Daoy (cell line): Measurements from ENCODE around the gene PRDM16. TPM values are rescaled to one million over a fixed set of nuclear protein-coding genes. Genes with fewer than 3 reads are reported as not detected.

Experiments used
- DNase-seq: peaks from one replicate; pipeline ENCODE4 v3.0.0-alpha.2; 2015; ENCODE audit warnings: low read depth
- total RNA-seq: library from RNA; depleted of rRNA; stranded (reverse); fragments of >200 nt; shearing (Covaris generic); gene quantifications from 2 replicates; pipeline ENCODE4 v1.2.3, GENCODE V29; 2014

PRDM16 gene
- total RNA-seq, 1 experiment from 2014 or later = 0.91 TPM

- DNase-seq = no peak
Observed at GRCh38 chr1:3053986-3054385, 15.0 kb upstream of the PRDM16 start.

DNA sequence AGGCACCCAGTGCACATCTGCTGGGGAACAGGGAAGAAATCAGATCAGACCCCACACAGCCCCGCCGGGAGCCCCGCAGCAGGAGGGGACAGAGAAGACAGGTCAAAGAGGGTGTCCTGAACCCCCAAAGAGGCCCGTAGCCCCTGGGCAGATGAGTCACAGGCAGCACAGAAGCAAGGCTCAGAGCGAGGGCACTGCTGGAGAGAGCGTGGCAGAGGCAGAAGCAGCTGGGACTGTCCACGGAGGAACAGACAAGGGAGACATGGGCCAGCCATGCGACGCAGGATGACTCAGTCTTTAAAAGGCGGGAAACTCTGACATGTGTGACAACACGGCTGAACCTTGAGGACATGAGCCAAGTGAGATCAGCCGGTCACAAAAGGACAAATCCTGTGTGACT, 14.5 kb upstream of the PRDM16 start:
- DNase-seq = no peak

DNA sequence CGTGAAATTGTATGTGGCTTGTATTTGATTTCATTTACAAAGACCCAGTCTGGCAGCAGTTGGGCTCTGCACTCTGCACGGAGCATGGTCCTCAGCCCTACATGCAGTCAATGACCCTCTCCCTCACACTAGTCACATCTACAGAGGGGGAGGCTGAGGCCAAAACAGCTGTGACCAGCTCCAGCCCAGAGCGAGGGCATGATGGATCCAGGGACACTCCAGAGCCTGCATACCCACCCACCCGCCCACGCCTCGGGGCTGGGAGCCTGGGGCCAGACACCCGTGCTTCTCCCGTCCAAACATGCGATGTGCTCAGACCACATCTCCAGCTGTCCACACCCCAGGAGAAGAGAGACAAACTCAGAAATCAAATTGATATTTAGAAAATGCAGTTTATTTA, 14.0 kb upstream of the PRDM16 start:
- no peak for DNase-seq

GRCh38 chr1:3056641-3057040, 12.4 kb upstream of the PRDM16 start:
- no peak for DNase-seq

DNA sequence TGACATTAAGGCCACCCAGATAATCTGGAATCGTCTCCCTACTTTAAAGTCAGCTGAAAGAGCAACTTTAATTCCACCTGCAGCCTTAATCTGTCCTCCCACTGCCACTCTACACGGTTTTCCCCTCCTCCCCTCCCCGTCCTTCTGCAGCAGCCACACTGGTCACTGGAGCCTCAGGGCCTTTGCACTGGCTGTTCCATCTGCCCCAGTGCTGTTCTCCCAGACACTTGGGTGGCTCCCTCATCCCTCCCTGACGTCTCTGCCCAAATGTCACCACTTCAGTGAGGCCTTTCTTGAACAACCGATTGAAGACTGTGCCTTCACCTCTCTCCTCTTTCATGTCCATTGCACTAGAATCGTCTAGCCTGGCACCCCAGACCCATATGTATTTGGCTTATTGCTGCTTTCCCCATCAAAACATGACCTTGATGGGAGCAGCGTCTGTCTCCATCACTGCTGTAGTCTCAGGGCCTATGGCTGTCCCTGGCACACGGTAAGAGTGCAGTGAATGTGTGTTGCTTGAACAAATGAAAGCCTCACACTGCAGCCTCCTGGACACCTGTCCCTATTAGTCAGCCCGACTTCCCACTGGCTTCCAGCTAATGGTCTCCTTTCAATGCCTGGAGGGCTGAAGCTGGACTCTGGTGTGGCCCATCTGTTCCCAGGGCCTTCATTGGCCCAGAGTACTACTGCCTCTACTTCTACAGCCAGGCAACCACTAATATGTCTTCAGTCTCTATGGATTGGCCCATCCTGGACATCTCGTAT, 10.6 kb upstream of the PRDM16 start:
- no peak for DNase-seq

DNA sequence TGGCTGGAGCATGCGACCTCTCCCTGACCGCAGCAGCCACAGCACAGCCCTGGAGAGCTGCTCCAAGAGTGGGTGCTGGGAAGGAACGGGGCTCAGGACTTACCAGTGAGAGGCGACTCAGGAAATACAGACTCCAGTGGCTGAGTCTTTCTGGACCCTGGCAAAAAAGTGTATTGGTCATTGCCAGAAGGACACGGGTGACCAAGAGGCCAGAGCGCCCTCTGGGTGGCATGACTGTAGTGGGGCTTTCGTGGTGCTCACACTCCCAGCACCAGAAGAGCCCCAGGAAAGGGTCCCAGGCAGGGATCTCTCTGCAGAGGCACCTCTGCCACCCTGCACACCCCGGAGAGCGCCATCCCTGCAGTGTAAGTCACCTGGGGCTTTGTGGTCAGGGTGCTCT, 8.9 kb upstream of the PRDM16 start:
- no peak for DNase-seq

DNA sequence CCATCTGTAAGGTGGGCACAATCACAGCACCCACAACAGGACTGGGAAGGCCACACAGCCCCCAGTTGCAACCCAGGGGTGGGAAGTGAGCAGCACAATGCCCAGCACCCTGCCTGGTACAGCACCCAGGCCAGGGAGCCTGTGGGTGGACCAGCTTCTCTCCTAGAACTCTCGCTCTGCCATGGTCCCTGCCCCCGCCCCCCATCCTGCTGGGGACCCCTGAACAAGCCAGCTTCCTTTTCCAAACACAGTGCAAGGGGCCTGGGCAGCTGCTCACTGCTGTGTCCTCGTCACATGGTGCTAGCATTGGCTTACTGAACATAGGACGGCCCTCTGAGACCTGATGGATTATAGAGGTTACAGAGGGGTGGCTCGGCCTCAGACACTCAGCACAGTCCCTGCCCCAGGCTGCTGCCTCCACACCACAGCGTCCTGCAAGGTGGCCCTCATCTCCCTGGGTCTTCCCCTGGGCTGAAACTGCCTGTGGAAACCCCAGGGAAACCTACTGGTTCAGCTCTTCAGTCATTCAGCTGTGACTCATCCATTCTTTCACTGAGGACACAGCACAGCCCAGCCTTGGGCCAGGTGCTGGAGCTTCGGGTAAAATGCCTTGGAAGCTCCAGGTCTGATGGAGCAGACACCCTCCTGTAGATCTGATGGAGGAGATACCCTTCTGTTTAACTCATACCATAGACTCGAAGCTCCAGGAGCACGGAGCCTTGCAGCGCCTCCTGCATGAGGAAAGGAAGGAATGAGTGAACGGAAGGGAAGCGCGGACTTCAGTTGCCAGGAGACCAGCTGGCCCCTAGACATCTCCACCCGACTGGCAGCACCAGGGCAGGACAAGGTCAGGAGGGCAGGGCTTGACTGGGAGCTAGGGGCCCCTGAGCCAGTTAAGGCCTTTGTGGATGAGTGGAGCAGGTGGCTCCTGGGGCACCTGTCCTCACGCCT, 8.1 kb upstream of the PRDM16 start:
- peak; percentile 49 for DNase-seq

GRCh38 chr1:3061566-3061965, 7.4 kb upstream of the PRDM16 start:
- no peak for DNase-seq

GRCh38 chr1:3061981-3062615, 6.9 kb upstream of the PRDM16 start:
- DNase-seq = no peak

GRCh38 chr1:3062616-3063378, 6.2 kb upstream of the PRDM16 start:
- DNase-seq = no peak

- no peak for DNase-seq
Observed at GRCh38 chr1:3063379-3064295, 5.4 kb upstream of the PRDM16 start.

DNA sequence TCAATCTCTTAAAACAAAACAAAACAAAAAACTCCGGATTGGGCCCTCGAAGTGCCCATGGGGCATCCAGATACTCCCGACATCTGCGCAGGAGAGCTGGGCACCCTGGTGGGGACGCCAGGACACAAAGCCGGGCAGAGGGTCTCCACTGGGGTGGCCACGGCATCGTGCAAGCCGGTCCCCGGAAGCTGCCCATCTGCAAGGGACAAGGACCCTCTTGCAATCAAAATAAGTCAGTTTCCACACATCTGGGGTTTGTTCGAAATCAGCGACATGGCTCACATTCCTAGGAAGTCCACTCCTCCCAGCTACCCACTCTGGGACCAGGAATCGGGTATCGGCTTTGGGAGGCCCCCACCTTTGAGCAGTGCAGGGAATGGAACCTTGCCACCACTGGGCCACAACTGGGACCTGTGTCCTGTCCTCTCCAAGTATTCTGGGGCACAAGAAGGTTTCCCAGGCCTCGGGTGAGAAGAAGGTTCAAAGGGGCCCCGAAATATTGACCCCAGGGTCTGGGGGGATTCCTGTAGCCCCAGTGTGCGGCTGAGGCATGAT, 4.6 kb upstream of the PRDM16 start:
- DNase-seq = no peak

DNA sequence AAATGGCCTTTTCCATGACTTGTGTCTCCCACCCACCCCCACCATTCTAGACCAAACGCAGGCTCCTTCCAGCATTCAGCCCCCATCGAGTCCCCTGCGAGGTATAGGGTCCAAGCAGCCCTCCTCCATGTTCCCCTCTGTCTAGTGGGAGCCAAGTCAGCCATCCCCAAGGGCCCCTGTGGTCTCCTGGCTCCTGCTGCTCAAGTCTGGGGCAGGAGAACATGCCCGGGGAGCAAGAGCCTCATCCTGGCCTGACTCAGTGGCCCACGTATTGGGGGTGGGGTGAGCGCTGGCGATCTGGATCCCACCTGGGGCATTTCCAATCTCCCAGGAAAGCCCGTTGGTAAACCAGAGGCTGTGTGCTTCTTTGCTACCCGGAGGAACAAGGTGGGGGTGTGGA, 4.1 kb upstream of the PRDM16 start:
- no peak for DNase-seq

- no peak for DNase-seq
Observed at GRCh38 chr1:3065396-3065795, 3.6 kb upstream of the PRDM16 start.

DNA sequence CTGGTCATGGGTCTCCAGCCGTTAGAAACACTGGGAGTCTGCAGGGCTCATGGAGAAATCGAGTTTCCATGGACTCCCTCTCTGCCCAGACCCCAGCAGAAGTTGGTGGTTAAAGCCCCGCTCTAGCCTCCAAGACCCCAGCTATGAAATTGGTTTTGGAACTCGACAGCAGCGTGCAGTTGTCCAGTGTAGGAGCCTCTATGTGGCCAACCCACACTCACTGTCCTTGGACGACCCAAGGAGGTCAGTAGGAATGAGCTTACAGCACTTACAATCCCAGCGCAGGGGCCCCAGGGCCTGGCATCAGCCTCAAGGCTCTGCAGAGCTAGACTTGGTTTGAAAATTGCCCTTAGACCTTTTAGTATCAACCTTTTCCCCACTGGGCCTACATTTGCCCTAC, 3.2 kb upstream of the PRDM16 start:
- no peak for DNase-seq

- DNase-seq = peak; percentile 63
Observed at GRCh38 chr1:3066250-3066711, 2.7 kb upstream of the PRDM16 start.

GRCh38 chr1:3066826-3067225, 2.2 kb upstream of the PRDM16 start:
- no peak for DNase-seq

GRCh38 chr1:3067301-3067670, 1.7 kb upstream of the PRDM16 start:
- no peak for DNase-seq

GRCh38 chr1:3067671-3068563, 1.1 kb upstream of the PRDM16 start:
- DNase-seq = no peak
